ENCODE measurements around the gene RALBP1. TPM values are rescaled to one million over a fixed set of nuclear protein-coding genes. Genes with fewer than 3 reads are reported as not detected.

RALBP1 gene
- polyA plus RNA-seq, 3 donors = 12.8 to 45.7 (median 25.7) TPM

GRCh38 chr18:9563331-9563730 lies 88.0 kb downstream of the RALBP1 start:
- no peak overlapping the region for H3K27ac ChIP-seq (ENCODE audit: low read depth, low read length)
- WGBS, 3 donors = 73 to 87% (median 83%) methylated on average over 4 of the region's 4 CpGs

- 80 to 90% (median 85%) methylated on average over 2 of the region's 2 CpGs for WGBS, 3 donors
- no peak overlapping the region for H3K27ac ChIP-seq (ENCODE audit: low read depth, low read length)
Measured at GRCh38 chr18:9565407-9565806, 90.1 kb downstream of the RALBP1 start.

GRCh38 chr18:9568186-9568585 lies 92.9 kb downstream of the RALBP1 start:
- H3K27ac ChIP-seq (ENCODE audit: low read depth, low read length) = no peak overlapping the region

GRCh38 chr18:9569178-9569577 lies 93.9 kb downstream of the RALBP1 start:
- 88 to 96% (median 94%) methylated on average over 8 of the region's 8 CpGs for WGBS, 3 donors
- no peak overlapping the region for H3K27ac ChIP-seq (ENCODE audit: low read depth, low read length)

- WGBS, 3 donors = 75 to 87% (median 84%) methylated on average over 3 of the region's 3 CpGs
- H3K27ac ChIP-seq (ENCODE audit: low read depth, low read length) = no peak overlapping the region
Measured at GRCh38 chr18:9570255-9570654, 94.9 kb downstream of the RALBP1 start.

GRCh38 chr18:9571546-9571945 lies 96.2 kb downstream of the RALBP1 start:
- H3K27ac ChIP-seq (ENCODE audit: low read depth, low read length) = no peak overlapping the region
- 79 to 95% (median 84%) methylated on average over 3 of the region's 3 CpGs for WGBS, 3 donors

- WGBS, 3 donors = 89 to 91% (median 90%) methylated on average over 7 of the region's 7 CpGs
- H3K27ac ChIP-seq (ENCODE audit: low read depth, low read length) = no peak overlapping the region
Measured at GRCh38 chr18:9574473-9575115, 99.3 kb downstream of the RALBP1 start.

GRCh38 chr18:9575558-9575957 lies 100.2 kb downstream of the RALBP1 start:
- H3K27ac ChIP-seq (ENCODE audit: low read depth, low read length) = no peak overlapping the region
- WGBS, 3 donors = 6 to 19% (median 12%) methylated on average over 5 of the region's 5 CpGs

GRCh38 chr18:9577361-9577760 lies 102.0 kb downstream of the RALBP1 start:
- 92 to 98% (median 95%) methylated on average over 9 of the region's 9 CpGs for WGBS, 3 donors
- H3K27ac ChIP-seq (ENCODE audit: low read depth, low read length) = no peak overlapping the region

- no peak overlapping the region for H3K27ac ChIP-seq (ENCODE audit: low read depth, low read length)
Measured at GRCh38 chr18:9578306-9578705, 103.0 kb downstream of the RALBP1 start.

- 97 to 99% (median 98%) methylated on average over 7 of the region's 7 CpGs for WGBS, 3 donors
- no peak overlapping the region for H3K27ac ChIP-seq (ENCODE audit: low read depth, low read length)
Measured at GRCh38 chr18:9581667-9582066, 106.4 kb downstream of the RALBP1 start.

GRCh38 chr18:9586814-9587213 lies 111.5 kb downstream of the RALBP1 start:
- 94 to 98% (median 97%) methylated on average over 3 of the region's 3 CpGs for WGBS, 3 donors

More at GRCh38 chr18:9586814-9587213, 111.5 kb downstream of the RALBP1 start:
- no peak overlapping the region for H3K27ac ChIP-seq (ENCODE audit: low read depth, low read length)

Other genes starting within 250 kb of the RALBP1 start
- gene TWSG1, start 140.7 kb upstream of the RALBP1 start, polyA plus RNA-seq = 10 to 100 TPM in 1 of 3 donors, 1 to 10 TPM in 2; 3.3 to 15.6 (median 9.6) TPM
- 10 to 100 TPM; 18.0 to 26.8 (median 24.6) TPM for gene PPP4R1, start 139.0 kb downstream of the RALBP1 start, polyA plus RNA-seq
- gene RAB31, start 232.8 kb downstream of the RALBP1 start, polyA plus RNA-seq = 10 to 100 TPM in 2 of 3 donors, 1 to 10 TPM in 1; 3.6 to 48.1 (median 20.4) TPM